Stimulated activated CD8-positive, alpha-beta memory T cell treated with anti-CD3 and anti-CD28 coated beads, Interleukin-15, amount 100 ng/mL, for 4 hours (primary cell): ENCODE measurements around the gene MTMR12.
"Not testable (repeated sequence)": the region's sequence is repeated elsewhere in the genome, so short reads cannot be mapped to it uniquely, and the experiment has no call there.

Source experiments
- DNase-seq, 2 donors: peaks; one replicate each; pipeline ENCODE4 v3.0.0-alpha.2; 2020; ENCODE audit warnings: low read depth in 2 of 2

Gene MTMR12

GRCh38 chr5:32232441-32233219, 80.1 kb downstream of the MTMR12 start:
- peak; percentile 38 to 58 for DNase-seq

GRCh38 chr5:32231929-32232328, 80.8 kb downstream of the MTMR12 start:
- DNase-seq: no peak

- no peak for DNase-seq
Observed at GRCh38 chr5:32231241-32231640, 81.5 kb downstream of the MTMR12 start.

GRCh38 chr5:32230356-32231099, 82.2 kb downstream of the MTMR12 start:
- DNase-seq: no peak

DNA sequence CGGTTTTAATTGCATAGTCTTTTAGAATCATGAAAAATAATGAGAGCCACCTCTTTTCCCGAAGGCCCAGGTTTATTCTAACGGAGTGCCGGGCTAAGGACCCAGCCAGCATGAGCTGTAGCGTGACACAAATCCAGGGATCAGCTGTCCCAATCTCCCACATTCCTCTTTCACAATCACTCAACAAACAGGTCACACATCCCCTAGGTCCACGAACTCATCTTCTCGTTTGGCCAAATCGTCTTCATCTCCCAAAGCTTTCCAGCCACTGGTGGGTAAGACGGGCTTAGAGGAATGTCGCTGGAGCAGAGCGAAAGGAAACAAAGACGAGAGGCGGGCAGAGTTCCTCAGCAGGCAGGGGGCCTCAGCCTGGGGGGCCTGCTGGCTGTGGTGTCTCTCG, 83.2 kb downstream of the MTMR12 start:
- DNase-seq: no peak

DNA sequence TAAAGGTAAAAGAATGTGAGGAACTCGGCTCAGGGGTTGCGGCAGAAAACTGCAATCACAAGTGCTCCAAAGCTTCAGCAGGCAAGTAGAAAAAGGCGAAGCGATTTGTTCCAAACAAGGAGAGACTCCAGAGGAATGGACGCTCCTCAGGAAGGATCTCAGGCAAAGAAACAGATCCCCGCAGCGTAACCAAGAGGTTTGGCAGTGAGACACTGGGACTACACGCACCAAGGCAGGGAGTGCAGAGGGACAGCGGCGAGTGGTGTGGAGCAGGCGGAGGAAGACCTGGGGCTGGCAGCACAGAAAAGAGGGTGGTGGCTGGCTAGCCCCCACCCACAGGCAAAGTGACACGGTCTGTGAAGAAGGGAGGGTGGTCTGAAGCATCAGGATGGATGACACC, 83.9 kb downstream of the MTMR12 start:
- DNase-seq: no peak

- DNase-seq: no peak
Observed at GRCh38 chr5:32225445-32225844, 87.3 kb downstream of the MTMR12 start.

- DNase-seq: no peak
Observed at GRCh38 chr5:32223972-32224609, 88.6 kb downstream of the MTMR12 start.

DNA sequence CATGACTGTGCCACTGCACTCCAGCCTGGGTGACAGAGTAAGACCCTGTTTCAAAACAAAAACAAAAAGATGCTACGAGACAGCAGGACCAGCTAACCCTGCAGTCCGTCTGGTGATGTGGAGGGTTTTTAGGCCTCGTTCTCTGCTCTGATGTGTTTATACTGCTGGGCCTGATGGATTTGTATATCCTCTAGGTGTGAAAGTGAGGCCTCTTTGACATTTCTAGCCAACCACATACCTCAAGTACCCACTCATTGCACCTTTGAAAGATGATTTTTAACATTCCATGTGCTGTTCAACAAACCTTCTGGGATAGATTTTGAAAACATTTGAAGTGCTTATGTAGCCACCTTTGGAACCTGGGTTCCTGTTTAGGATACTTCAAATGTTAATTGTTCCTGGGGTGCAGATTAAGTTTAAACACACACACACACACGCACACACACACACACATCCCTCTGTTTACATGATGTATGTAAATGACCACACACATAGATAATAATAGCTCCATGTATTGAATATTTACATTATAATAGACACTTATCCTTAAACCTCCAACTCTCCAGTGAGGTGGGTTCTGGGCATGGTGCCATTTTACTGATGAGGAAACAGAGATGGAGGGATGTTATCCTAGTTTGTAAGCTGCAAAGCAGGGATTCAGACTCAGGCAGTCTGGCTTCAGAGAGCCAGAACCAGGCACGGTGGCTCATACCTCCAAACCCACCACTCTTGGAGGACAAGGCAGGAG, 89.8 kb downstream of the MTMR12 start:
- no peak for DNase-seq

DNA sequence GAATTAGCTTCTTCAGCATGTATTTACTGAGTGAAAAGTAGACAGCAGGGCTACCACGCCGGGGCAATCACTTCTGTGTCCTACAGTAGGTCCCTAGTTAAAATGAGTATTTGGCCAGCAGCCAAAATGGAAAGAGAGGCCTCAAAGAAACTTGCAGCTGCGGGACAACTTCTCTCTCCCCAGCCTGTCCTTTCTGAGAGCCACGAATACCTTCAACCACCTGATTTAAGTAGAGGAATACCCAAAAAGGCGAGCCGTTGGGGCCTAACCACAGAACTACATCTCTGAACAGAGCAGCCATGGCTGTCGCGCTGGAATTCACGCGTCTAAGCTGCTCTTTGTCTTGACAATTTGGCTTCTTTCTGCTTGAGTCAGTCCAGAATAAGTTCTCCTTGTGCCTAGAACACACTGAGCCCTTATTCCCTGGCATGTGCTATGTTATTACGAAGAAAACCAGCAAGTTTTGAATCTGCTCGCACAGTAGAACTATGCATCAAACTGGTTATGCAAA, 94.8 kb downstream of the MTMR12 start:
- DNase-seq: no peak

GRCh38 chr5:32214344-32214743, 98.4 kb downstream of the MTMR12 start:
- not testable (repeated sequence) for DNase-seq

DNA sequence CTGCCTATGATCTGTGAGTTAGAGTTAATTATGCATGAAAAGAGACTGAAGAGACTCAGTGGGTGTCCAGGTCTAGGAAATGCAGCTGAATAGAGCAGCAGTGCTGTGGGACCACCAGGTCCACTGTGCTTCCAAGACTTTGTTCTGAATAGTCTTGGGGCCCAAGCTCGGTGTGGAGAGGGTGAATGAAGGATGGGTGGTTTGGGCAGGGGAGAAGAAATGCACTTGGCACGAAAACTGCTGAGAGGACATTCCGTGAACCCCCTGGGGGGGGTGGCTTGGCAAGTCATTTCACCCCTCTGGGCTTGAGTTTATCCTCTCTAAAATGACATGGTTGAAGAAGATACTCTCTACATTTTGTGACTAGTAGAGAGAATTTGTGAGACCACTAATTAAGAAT, 102.6 kb downstream of the MTMR12 start:
- no peak for DNase-seq

DNA sequence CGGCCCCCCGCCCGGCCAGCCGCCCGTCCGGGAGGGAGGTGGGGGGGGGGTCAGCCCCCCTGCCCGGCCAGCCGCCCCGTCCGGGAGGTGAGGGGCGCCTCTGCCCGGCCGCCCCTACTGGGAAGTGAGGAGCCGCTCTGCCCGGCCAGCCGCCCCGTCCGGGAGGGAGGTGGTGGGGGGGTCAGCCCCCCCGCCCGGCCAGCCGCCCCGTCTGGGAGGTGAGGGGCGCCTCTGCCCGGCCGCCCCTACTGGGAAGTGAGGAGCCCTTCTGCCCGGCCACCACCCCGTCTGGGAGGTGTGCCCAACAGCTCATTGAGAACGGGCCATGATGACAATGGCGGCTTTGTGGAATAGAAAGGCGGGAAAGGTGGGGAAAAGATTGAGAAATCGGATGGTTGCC, 103.9 kb downstream of the MTMR12 start:
- not testable (repeated sequence) for DNase-seq

GRCh38 chr5:32207355-32207634, 105.4 kb downstream of the MTMR12 start:
- no peak for DNase-seq

- DNase-seq: no peak
Observed at GRCh38 chr5:32206509-32207354, 106.0 kb downstream of the MTMR12 start.

GRCh38 chr5:32206053-32206452, 106.7 kb downstream of the MTMR12 start:
- no peak for DNase-seq

GRCh38 chr5:32202394-32202793, 110.3 kb downstream of the MTMR12 start:
- DNase-seq: no peak

GRCh38 chr5:32201122-32201753, 111.5 kb downstream of the MTMR12 start:
- DNase-seq: no peak

GRCh38 chr5:32197032-32197431, 115.7 kb downstream of the MTMR12 start:
- DNase-seq: no peak

GRCh38 chr5:32195265-32195664, 117.5 kb downstream of the MTMR12 start:
- DNase-seq: no peak

- DNase-seq: no peak
Observed at GRCh38 chr5:32193591-32193990, 119.1 kb downstream of the MTMR12 start.
